ENCODE measurements around the gene PPFIA2.

DNA sequence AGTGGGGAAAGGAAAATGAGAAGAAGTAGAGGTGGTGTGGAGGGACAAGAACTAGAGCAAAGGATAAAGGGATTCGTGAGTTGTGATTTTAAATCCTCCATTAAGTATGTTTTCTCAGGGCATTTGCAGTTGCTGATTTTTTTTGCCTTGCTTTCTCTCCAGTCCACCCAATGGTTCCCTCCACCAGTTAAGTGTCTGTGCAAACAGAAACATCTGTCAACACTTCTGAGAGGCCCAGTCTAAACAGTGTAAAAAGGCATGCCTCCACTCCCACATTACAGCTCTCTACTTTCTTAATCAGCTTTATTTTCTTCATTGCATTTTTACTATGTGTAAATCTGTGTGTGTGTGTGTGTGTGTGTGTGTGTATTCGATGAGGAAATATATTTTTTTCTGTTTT lies 141.2 kb downstream of the PPFIA2 start:
- TF ChIP-seq, protein P1, sequence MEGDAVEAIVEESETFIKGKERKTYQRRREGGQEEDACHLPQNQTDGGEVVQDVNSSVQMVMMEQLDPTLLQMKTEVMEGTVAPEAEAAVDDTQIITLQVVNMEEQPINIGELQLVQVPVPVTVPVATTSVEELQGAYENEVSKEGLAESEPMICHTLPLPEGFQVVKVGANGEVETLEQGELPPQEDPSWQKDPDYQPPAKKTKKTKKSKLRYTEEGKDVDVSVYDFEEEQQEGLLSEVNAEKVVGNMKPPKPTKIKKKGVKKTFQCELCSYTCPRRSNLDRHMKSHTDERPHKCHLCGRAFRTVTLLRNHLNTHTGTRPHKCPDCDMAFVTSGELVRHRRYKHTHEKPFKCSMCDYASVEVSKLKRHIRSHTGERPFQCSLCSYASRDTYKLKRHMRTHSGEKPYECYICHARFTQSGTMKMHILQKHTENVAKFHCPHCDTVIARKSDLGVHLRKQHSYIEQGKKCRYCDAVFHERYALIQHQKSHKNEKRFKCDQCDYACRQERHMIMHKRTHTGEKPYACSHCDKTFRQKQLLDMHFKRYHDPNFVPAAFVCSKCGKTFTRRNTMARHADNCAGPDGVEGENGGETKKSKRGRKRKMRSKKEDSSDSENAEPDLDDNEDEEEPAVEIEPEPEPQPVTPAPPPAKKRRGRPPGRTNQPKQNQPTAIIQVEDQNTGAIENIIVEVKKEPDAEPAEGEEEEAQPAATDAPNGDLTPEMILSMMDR (IDR thresholded peaks at IDR 0.05): no peak
- TF ChIP-seq POLR2A (IDR thresholded peaks at IDR 0.05): no peak
